K562 (cell line): ENCODE data around the gene ID4.

ENCODE experiments used
- CREB3 ChIP-seq: fragments of 450-650 bp; conservative IDR thresholded peaks from 2 replicates; pipeline ENCODE4 v1.6.1; 2016; ENCODE audit warnings: missing genetic modification characterization, low read depth, mild to moderate bottlenecking, missing compliant biosample characterization, moderate library complexity
- SAFB ChIP-seq: fragments of 200-400 bp; formaldehyde crosslinking; IDR thresholded peaks from 2 replicates; pipeline ENCODE4 v1.6.1; 2017; ENCODE audit warnings: low read depth, low read length, borderline replicate concordance
- SP2 ChIP-seq: IDR thresholded peaks from 2 replicates; pipeline ENCODE4 v1.6.1; 2011; ENCODE audit warnings: mild to moderate bottlenecking, low read depth, low read length, moderate library complexity; ENCODE audit not compliant: poor library complexity, severe bottlenecking; ENCODE audit errors: extremely low read depth
- SREBF1 ChIP-seq: fragments of 150-350 bp; IDR thresholded peaks from 2 replicates; pipeline ENCODE4 v1.6.1; 2014; ENCODE audit warnings: antibody characterized with exemption, low read depth, low read length, borderline replicate concordance
- TAF1 ChIP-seq: IDR thresholded peaks from 2 replicates; pipeline ENCODE4 v1.6.1; 2011; ENCODE audit warnings: mild to moderate bottlenecking, low read length, moderate library complexity; ENCODE audit not compliant: insufficient read depth, control insufficient read depth, severe bottlenecking; ENCODE audit errors: extremely low read depth
- USF2 ChIP-seq: sonication (generic); formaldehyde crosslinking; IDR thresholded peaks from 2 replicates; pipeline ENCODE4 v1.5.0; 2020; ENCODE audit warnings: missing genetic modification reagents
- ZNF217 ChIP-seq: sonication (generic); formaldehyde crosslinking; IDR thresholded peaks from 2 replicates; pipeline ENCODE4 v1.8.0; 2022; ENCODE audit warnings: mild to moderate bottlenecking, missing genetic modification reagents
- TF ChIP-seq, protein P1 (sequence below): sonication (generic); formaldehyde crosslinking; IDR thresholded peaks from 2 replicates; pipeline ENCODE4 v1.8.0; 2022; ENCODE audit warnings: mild to moderate bottlenecking, missing genetic modification reagents
- TF ChIP-seq, protein P2 (sequence below): fragments of 450-650 bp; IDR thresholded peaks from one replicate; pipeline ENCODE4 v1.6.1; 2018; ENCODE audit warnings: mild to moderate bottlenecking, moderate library complexity; ENCODE audit not compliant: partially characterized antibody

- TF ChIP-seq USF2 (no peak), SAFB (no peak), TAF1 (no peak), CREB3 (no peak), ZNF217 (no peak), SP2 (no peak), SREBF1 (no peak)
- TF ChIP-seq, protein P1, sequence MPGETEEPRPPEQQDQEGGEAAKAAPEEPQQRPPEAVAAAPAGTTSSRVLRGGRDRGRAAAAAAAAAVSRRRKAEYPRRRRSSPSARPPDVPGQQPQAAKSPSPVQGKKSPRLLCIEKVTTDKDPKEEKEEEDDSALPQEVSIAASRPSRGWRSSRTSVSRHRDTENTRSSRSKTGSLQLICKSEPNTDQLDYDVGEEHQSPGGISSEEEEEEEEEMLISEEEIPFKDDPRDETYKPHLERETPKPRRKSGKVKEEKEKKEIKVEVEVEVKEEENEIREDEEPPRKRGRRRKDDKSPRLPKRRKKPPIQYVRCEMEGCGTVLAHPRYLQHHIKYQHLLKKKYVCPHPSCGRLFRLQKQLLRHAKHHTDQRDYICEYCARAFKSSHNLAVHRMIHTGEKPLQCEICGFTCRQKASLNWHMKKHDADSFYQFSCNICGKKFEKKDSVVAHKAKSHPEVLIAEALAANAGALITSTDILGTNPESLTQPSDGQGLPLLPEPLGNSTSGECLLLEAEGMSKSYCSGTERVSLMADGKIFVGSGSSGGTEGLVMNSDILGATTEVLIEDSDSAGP (CRISPR knock-in tag) = no peak
- TF ChIP-seq, protein P2, sequence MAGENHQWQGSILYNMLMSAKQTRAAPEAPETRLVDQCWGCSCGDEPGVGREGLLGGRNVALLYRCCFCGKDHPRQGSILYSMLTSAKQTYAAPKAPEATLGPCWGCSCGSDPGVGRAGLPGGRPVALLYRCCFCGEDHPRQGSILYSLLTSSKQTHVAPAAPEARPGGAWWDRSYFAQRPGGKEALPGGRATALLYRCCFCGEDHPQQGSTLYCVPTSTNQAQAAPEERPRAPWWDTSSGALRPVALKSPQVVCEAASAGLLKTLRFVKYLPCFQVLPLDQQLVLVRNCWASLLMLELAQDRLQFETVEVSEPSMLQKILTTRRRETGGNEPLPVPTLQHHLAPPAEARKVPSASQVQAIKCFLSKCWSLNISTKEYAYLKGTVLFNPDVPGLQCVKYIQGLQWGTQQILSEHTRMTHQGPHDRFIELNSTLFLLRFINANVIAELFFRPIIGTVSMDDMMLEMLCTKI = no peak
These were observed 2.3 kb upstream of the ID4 start for GRCh38 chr6:19834858-19835257.
